Measurements from ENCODE around the gene KLF7.

The KLF7 gene

DNA sequence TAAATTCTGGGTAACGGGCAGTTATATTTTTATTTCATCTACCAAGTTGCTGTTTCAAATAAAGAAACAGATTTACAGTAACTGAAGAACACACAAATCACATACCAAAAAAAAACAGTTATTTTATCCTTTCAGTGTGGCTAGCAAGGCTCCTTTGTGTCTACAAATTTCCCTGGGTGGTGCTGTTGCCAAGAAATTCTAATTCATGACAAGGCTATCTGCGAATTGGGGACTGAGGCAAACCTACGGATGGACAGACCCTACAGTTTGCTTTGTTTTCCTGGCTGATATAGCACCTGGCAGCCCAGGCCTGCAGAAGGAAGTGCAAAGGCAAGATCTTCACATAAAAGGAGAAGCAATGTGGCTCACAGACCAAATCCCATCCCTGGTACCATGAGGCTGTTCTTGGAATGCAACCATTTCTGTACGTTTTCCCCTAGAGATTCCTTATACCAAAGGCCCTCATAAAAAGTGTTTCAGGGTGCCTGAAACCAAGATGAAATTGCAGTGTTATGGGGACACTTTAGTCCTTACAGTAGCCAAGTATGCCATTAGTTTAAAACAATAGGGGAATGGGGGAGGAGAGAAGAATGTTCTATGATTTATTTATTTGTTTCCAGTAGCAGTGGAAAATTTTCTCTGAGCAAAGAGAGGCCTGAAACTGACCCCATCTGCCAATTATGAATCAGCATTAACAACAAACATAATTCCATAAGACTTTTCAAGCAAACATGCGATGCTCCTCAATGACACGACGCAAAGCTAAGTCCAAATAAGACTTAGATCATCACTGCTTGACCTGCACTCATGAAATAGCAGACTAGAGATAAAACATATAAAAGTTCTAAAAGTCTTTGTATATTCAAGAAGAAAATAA, 4.3 kb downstream of the KLF7 start:
- TF ChIP-seq EP300 (IDR thresholded peaks at IDR 0.05; ENCODE audit: borderline replicate concordance) (no peak), NFIC (IDR thresholded peaks at IDR 0.05) (no peak), ZBTB7A (IDR thresholded peaks at IDR 0.05; ENCODE audit: low read depth) (no peak), REST (IDR thresholded peaks at IDR 0.05; ENCODE audit: low read depth) (no peak), TAF1 (IDR thresholded peaks at IDR 0.05; ENCODE audit: low read depth) (no peak)

- no peak for TF ChIP-seq CEBPB (IDR thresholded peaks at IDR 0.05)
- peak; percentile 76 for TF ChIP-seq REST (IDR thresholded peaks at IDR 0.05; ENCODE audit: low read depth)
- TF ChIP-seq NFIC (IDR thresholded peaks at IDR 0.05): no peak
These were observed 5.6 kb downstream of the KLF7 start for GRCh38 chr2:207160115-207160514.

GRCh38 chr2:207159002-207159401, 6.7 kb downstream of the KLF7 start:
- TF ChIP-seq NFIC (IDR thresholded peaks at IDR 0.05): no peak
- no peak for TF ChIP-seq ZBTB7A (IDR thresholded peaks at IDR 0.05; ENCODE audit: low read depth)
- TF ChIP-seq EGR1 (IDR thresholded peaks at IDR 0.05): no peak
- no peak for TF ChIP-seq RAD21 (IDR thresholded peaks at IDR 0.05; ENCODE audit: low read depth)
- no peak for TF ChIP-seq TCF12 (IDR thresholded peaks at IDR 0.05; ENCODE audit: low read depth)
- TF ChIP-seq TAF1 (IDR thresholded peaks at IDR 0.05; ENCODE audit: low read depth): no peak
- TF ChIP-seq TEAD4 (IDR thresholded peaks at IDR 0.05): no peak
- TF ChIP-seq EP300 (IDR thresholded peaks at IDR 0.05; ENCODE audit: borderline replicate concordance): no peak
- no peak for TF ChIP-seq YY1 (IDR thresholded peaks at IDR 0.05; ENCODE audit: low read depth)
- no peak for TF ChIP-seq FOXM1 (IDR thresholded peaks at IDR 0.05; ENCODE audit: borderline replicate concordance, low read depth)
- TF ChIP-seq REST (IDR thresholded peaks at IDR 0.05; ENCODE audit: low read depth): no peak
- TF ChIP-seq CEBPB (IDR thresholded peaks at IDR 0.05): no peak
- TF ChIP-seq MAX (IDR thresholded peaks at IDR 0.05): no peak

- TF ChIP-seq FOXM1 (IDR thresholded peaks at IDR 0.05; ENCODE audit: borderline replicate concordance, low read depth): no peak
- TF ChIP-seq, protein P1, sequence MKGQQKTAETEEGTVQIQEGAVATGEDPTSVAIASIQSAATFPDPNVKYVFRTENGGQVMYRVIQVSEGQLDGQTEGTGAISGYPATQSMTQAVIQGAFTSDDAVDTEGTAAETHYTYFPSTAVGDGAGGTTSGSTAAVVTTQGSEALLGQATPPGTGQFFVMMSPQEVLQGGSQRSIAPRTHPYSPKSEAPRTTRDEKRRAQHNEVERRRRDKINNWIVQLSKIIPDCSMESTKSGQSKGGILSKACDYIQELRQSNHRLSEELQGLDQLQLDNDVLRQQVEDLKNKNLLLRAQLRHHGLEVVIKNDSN (IDR thresholded peaks at IDR 0.05): no peak
- no peak for TF ChIP-seq YY1 (IDR thresholded peaks at IDR 0.05; ENCODE audit: low read depth)
- TF ChIP-seq NFIC (IDR thresholded peaks at IDR 0.05): no peak
- no peak for TF ChIP-seq TCF12 (IDR thresholded peaks at IDR 0.05; ENCODE audit: low read depth)
- no peak for TF ChIP-seq EP300 (IDR thresholded peaks at IDR 0.05; ENCODE audit: borderline replicate concordance)
- TF ChIP-seq ZBTB7A (IDR thresholded peaks at IDR 0.05; ENCODE audit: low read depth): no peak
- no peak for TF ChIP-seq REST (IDR thresholded peaks at IDR 0.05; ENCODE audit: low read depth)
- no peak for TF ChIP-seq CREB1 (IDR thresholded peaks at IDR 0.05; ENCODE audit: low read depth)
- TF ChIP-seq MAX (IDR thresholded peaks at IDR 0.05): no peak
- no peak for TF ChIP-seq CEBPB (IDR thresholded peaks at IDR 0.05)
- TF ChIP-seq EGR1 (IDR thresholded peaks at IDR 0.05): no peak
- no peak for TF ChIP-seq TEAD4 (IDR thresholded peaks at IDR 0.05)
- no peak for TF ChIP-seq TAF1 (IDR thresholded peaks at IDR 0.05; ENCODE audit: low read depth)
- TF ChIP-seq RAD21 (IDR thresholded peaks at IDR 0.05; ENCODE audit: low read depth): no peak
These were observed 8.0 kb downstream of the KLF7 start for GRCh38 chr2:207157731-207158130.

Measured in Ishikawa (cell line).